Heart left ventricle (tissue), 16 donors: ENCODE results near the gene FOXK1. TPM values are rescaled to one million over a fixed set of nuclear protein-coding genes. Genes with fewer than 3 reads are reported as not detected.

ENCODE experiments used
- ATAC-seq, 4 donors: fragments of 200-7000 bp; cut with Tn5 transposase; one replicate each; pipeline ENCODE4 v1.9.1; 2020 to 2022; ENCODE audit warnings: moderate library complexity in 4 of 4, mild to moderate bottlenecking in 3 of 4, moderate number of reproducible peaks in 1 of 4
- DNase-seq, 5 donors: peaks; one replicate each; pipeline ENCODE4 v3.0.0-alpha.2; 2020
- H3K27ac ChIP-seq, 12 donors: fragments of 200-600 bp; sonication (generic) in 4 of 12; one replicate each; pipeline versions ENCODE4 v1.5.0 to v1.8.0; 2016 to 2022; ENCODE audit warnings: mild to moderate bottlenecking in 2 of 12
- H3K27me3 ChIP-seq, 9 donors: fragments of 200-600 bp; sonication (generic) in 2 of 9; one replicate each; pipeline versions ENCODE4 v1.5.1 to v1.8.0; 2016 to 2022; ENCODE audit warnings: mild to moderate bottlenecking in 3 of 9
- H3K36me3 ChIP-seq, 9 donors: fragments of 200-600 bp; sonication (generic) in 2 of 9; one replicate each; pipeline versions ENCODE4 v1.5.0 to v1.8.0; 2018 to 2022; ENCODE audit warnings: mild to moderate bottlenecking in 2 of 9
- H3K4me1 ChIP-seq, 12 donors: fragments of 200-600 bp; sonication (generic) in 4 of 12; one replicate each; pipeline versions ENCODE4 v1.5.0 to v1.8.0; 2016 to 2022; ENCODE audit warnings: mild to moderate bottlenecking in 3 of 12
- H3K4me3 ChIP-seq, 12 donors: fragments of 200-600 bp; sonication (generic) in 4 of 12; one replicate each; pipeline versions ENCODE4 v1.5.0 to v1.8.0; 2017 to 2022; ENCODE audit warnings: mild to moderate bottlenecking in 9 of 12, moderate library complexity in 4 of 12
- H3K9me3 ChIP-seq, 12 donors: fragments of 200-600 bp; sonication (generic) in 4 of 12; one replicate each; pipeline versions ENCODE4 v1.5.0 to v1.8.0; 2016 to 2022; ENCODE audit warnings: mild to moderate bottlenecking in 1 of 12
- CTCF ChIP-seq, 12 donors: fragments of 200-600 bp; sonication (generic) in 4 of 12; IDR thresholded peaks; one replicate each; pipeline versions ENCODE4 v1.5.0 to v1.8.0; 2018 to 2022; ENCODE audit warnings: antibody characterized with exemption in 12 of 12, mild to moderate bottlenecking in 5 of 12
- POLR2A ChIP-seq, 2 donors: fragments of 450-650 bp; IDR thresholded peaks; one replicate each; pipeline ENCODE4 v1.6.1; 2017; ENCODE audit warnings: antibody characterized with exemption in 2 of 2, mild to moderate bottlenecking in 2 of 2, moderate library complexity in 2 of 2
- WGBS, 4 donors: extraction: QIAGEN DNeasy Blood & Tissue Kit in 2 of 4; methylation state at CpG; one replicate each; pipeline versions ENCODE4 v1.1.5 to v1.1.7; 2013 to 2018; 5-methylcytosine and 5-hydroxymethylcytosine counted together
- intact Hi-C, 10 donors: fragments of 100-400 bp; cut with DNase I; formaldehyde crosslinking; loops; one replicate each; pipeline versions ENCODE4 v1.11.1 to v1.14.2; 2022
- polyA plus RNA-seq, 2 donors: library from polyadenylated mRNA; stranded (reverse); fragments of 200-250 nt; gene quantifications; one replicate each; pipeline ENCODE4 v1.2.3, GENCODE V29; 2013
- total RNA-seq, 9 donors: library from RNA; depleted of rRNA in 2 of 9; stranded (reverse); fragments of >200 nt in 2 of 9; fragmentation: NEBNext Ultra II Directional in 3 of 9; extraction: Animal tissue kit (Norgen Biotek cat#: 25700) in 3 of 9; gene quantifications; one replicate each; pipeline versions ENCODE4 v1.1.0 to v1.2.4, GENCODE V29; 2016 to 2023
- donor health status: ischemic (EF 13 %, LVEDD 7.1; RV severe dilation, severe dysfunction).
- donor health status: healthy with polysubstance abuse.
- donor health status: DM: no; HTN: yes; CAD: no.
- donor health status: DM: no; HTN: no; CAD: no.
- donor health status: ischemic (EF 25% LVEDD 6.9; RV normal size, moderate dysfunction).
- donor health status: ischemic (EF 25% LVEDD 5.7; RV mildly dilated, moderate dysfunction).
- donor health status: healthy.
- donor health status: DM: yes; HTN: yes; CAD: no.
- donor health status: ischemic (EF 35%, LVEDD 5.7; RV mildly dilated, moderate dysfunction).
- donor health status: nonischemic (EF 11% LVEDD 7.7; RV severe dilation, severe dysfunction).
- donor health status: DM: yes; HTN: yes; CAD: no.
- donor health status: PGD.
- donor health status: ischemic (EF 29% LVEDD 5.4; RV normal size, mild dysfunction).
- donor health status: nonischemic (EF 23%, LVEDD 6.1; RV moderate dilation, normal function).

Gene FOXK1
- total and polyA plus RNA-seq, 11 donors = 9.3 to 43.7 (median 19.8) TPM

GRCh38 chr7:4798706-4799235, 116.7 kb downstream of the FOXK1 start:
- ATAC-seq = peak in 3 of 4 donors; percentile 16 to 58 (median 55)
- 59 to 75% (median 70%) methylated on average over 9 to 15 of the region's 15 CpGs for WGBS, 4 donors
- Histone ChIP-seq H3K4me3 (no peak overlapping the region), H3K4me1 (peaks cover 0 to 26% (median 8%) of the 10 kb centered on the region in 12 donors), H3K36me3 (no peaks in the 10 kb centered on the region), H3K9me3 (no peaks in the 10 kb centered on the region), H3K27me3 (no peaks in the 10 kb centered on the region), H3K27ac (peak overlapping the region in 6 of 12 donors; percentile 20 to 70 (median 46))
- intact Hi-C loops = loop anchor here (1.0 to 10.0 kb wide), 10 partner anchors 84 to 289 kb away; partner anchors contain the start of gene RADIL (in 6 of the 10)
- peak in 2 of 5 donors; percentile 46 to 47 for DNase-seq
- TF ChIP-seq POLR2A (IDR thresholded peaks at IDR 0.05) = no peak
- TF ChIP-seq CTCF (IDR thresholded peaks at IDR 0.05) = no peak

DNA sequence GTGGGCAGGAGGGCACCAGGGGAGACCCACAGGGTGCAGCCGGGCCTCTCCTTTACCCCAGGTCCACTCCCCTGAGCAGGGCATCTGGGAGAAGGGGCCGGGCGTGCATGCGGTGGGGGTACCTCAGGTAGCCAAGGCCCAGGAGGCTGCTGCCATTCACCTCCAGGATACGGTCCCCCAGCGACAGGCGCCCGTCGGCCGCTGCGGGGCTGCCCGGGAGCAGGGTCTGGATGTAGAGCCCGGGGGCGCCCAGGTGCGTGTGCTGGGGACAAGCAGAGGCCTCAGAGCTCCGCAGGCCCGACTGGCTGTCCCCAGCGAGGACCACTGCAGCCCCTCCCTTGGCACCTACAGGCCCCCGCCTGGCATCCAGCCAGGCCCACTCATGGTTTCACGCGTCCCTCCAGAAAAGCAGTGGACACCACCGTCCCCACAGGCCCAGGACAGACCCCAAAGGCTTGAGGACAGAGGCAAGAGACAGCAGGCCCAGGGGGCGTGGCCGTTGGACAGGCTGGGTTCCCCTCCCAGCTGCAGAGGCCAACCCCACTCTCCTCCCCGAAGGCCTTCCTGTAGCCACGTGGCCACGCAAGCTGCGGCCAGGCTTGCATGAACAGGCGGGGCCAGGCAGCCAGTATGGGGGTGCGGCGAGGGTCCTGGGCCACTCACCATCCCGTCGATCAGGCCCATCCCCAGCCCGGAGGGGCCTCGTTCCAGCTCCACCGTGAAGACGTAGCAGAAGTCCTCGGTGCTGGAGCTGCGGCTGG, 117.6 kb downstream of the FOXK1 start:
- Histone ChIP-seq H3K27me3 (no peaks in the 10 kb centered on the region), H3K27ac (peak overlapping the region in 3 of 12 donors; percentile 13 to 70 (median 67)), H3K4me1 (peaks cover 0 to 26% (median 8%) of the 10 kb centered on the region in 12 donors), H3K36me3 (no peaks in the 10 kb centered on the region), H3K4me3 (no peak overlapping the region), H3K9me3 (no peaks in the 10 kb centered on the region)
- intact Hi-C loops = loop anchor here in 9 of 10 donors (2.0 to 10.0 kb wide), 9 partner anchors 83 to 288 kb away; partner anchors contain the start of gene RADIL (in 4 of the 9)
- ATAC-seq (peak; percentile 39 to 66 (median 54)), DNase-seq (peak; percentile 59 to 81 (median 72))
- WGBS, 4 donors = 75 to 84% (median 76%) methylated on average over 11 to 39 of the region's 39 CpGs
- TF ChIP-seq POLR2A (IDR thresholded peaks at IDR 0.05) (no peak), CTCF (IDR thresholded peaks at IDR 0.05) (no peak)

DNA sequence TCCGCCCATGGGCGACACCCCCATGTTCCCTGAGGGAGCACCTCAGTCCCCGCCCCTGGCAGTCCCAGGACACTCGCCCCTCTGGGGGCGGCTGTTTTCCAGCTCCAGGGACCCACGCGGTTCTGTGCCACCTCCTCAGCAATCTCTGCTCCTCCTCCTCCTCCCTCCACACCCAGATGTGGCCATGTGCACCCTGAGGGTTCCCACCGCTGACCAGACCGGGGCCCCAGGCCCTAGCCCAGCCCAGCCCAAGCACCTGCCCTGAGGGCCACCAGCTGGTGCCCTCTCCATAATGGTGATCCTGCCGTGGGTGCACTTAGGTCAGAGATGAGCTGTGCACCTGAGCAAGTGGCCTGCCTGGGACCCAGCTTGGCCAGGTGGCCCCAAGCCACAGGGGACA, 118.4 kb downstream of the FOXK1 start:
- H3K27ac ChIP-seq = no peak overlapping the region
- no peaks in the 10 kb centered on the region for H3K9me3 ChIP-seq
- DNase-seq (peak in 1 of 5 donors; percentile 59), ATAC-seq (no peak)
- H3K4me3 ChIP-seq = no peak overlapping the region
- WGBS, 4 donors = 82 to 90% (median 84%) methylated on average over 9 to 10 of the region's 10 CpGs
- TF ChIP-seq CTCF (IDR thresholded peaks at IDR 0.05) (no peak), POLR2A (IDR thresholded peaks at IDR 0.05) (no peak)
- peaks cover 0 to 26% (median 8%) of the 10 kb centered on the region in 12 donors for H3K4me1 ChIP-seq
- intact Hi-C loops = no loop called here
- H3K36me3 ChIP-seq = no peaks in the 10 kb centered on the region
- H3K27me3 ChIP-seq = no peaks in the 10 kb centered on the region
